CD14-positive monocyte (primary cell): ENCODE results near the gene NEO1. TPM values are rescaled to one million over a fixed set of nuclear protein-coding genes. Genes with fewer than 3 reads are reported as not detected.
A peak's percentile ranks its signal among the peaks of the same experiment; 100 is the strongest.

Experiments
- DNase-seq, 3 donors: peaks; one replicate each; pipeline ENCODE4 v3.0.0-alpha.2; 2011 to 2022
- H2AFZ ChIP-seq: 2 replicates; pipeline ENCODE4 v1.6.0; 2012; ENCODE audit warnings: mild to moderate bottlenecking, low read depth, low read length, inconsistent platforms; ENCODE audit not compliant: insufficient read depth, poor library complexity, severe bottlenecking
- H3K27ac ChIP-seq, 2 donors: 1 replicate in 1 of 2; 2 replicates in 1 of 2; pipeline ENCODE4 v1.5.1; 2012 to 2013; ENCODE audit warnings: low read length in 2 of 2, control low read depth in 1 of 2, inconsistent platforms in 1 of 2, low read depth in 1 of 2, mild to moderate bottlenecking in 1 of 2
- H3K27me3 ChIP-seq, 2 donors: one replicate each; pipeline versions ENCODE4 v1.6.0 to v1.6.1; 2011 to 2013; ENCODE audit warnings: low read length in 2 of 2; ENCODE audit not compliant: control insufficient read depth in 2 of 2, insufficient read depth in 2 of 2
- H3K36me3 ChIP-seq, 2 donors: replicated peaks in 1 of 2; 1 replicate in 1 of 2; 2 replicates in 1 of 2; pipeline versions ENCODE4 v1.5.1 to v1.6.1; 2012 to 2013; ENCODE audit warnings: low read length in 2 of 2, control low read depth in 1 of 2, inconsistent platforms in 1 of 2, mild to moderate bottlenecking in 1 of 2; ENCODE audit not compliant: insufficient read depth in 2 of 2, control insufficient read depth in 1 of 2
- H3K4me1 ChIP-seq, 2 donors: 1 replicate in 1 of 2; 2 replicates in 1 of 2; pipeline versions ENCODE4 v1.5.1 to v1.6.1; 2012 to 2013; ENCODE audit warnings: low read length in 2 of 2, control low read depth in 1 of 2, inconsistent platforms in 1 of 2, mild to moderate bottlenecking in 1 of 2, moderate library complexity in 1 of 2; ENCODE audit not compliant: insufficient read depth in 2 of 2, control insufficient read depth in 1 of 2
- H3K4me2 ChIP-seq: replicated peaks from 2 replicates; pipeline ENCODE3; 2012; ENCODE audit warnings: low read length, moderate library complexity, mild to moderate bottlenecking; ENCODE audit not compliant: poor library complexity, severe bottlenecking; ENCODE audit errors: extremely low read depth
- H3K4me3 ChIP-seq, 3 experiments: fragments of 200-600 bp in 1 of 3; sonication (generic) in 1 of 3; replicated peaks in 1 of 3; 1 replicate in 2 of 3; 2 replicates in 1 of 3; pipeline ENCODE4 v1.5.1; 2011 to 2013; ENCODE audit warnings: low read length in 3 of 3, mild to moderate bottlenecking in 3 of 3, control low read depth in 2 of 3, low read depth in 2 of 3, inconsistent platforms in 1 of 3, moderate library complexity in 1 of 3
- H3K79me2 ChIP-seq: 2 replicates; pipeline ENCODE4 v1.6.0; 2012; ENCODE audit warnings: mild to moderate bottlenecking, control low read depth, inconsistent platforms, low read length, moderate library complexity; ENCODE audit not compliant: insufficient read depth
- H3K9ac ChIP-seq: 2 replicates; pipeline ENCODE4 v1.6.0; 2017; ENCODE audit warnings: low read length, mild to moderate bottlenecking; ENCODE audit not compliant: insufficient read depth, poor library complexity, severe bottlenecking
- H3K9me3 ChIP-seq, 2 donors: replicated peaks in 1 of 2; 1 replicate in 1 of 2; 2 replicates in 1 of 2; pipeline versions ENCODE4 v1.5.1 to v1.6.1; 2012 to 2013; ENCODE audit warnings: low read length in 2 of 2, control low read depth in 1 of 2; ENCODE audit not compliant: control insufficient read depth in 1 of 2, insufficient read depth in 1 of 2
- H4K20me1 ChIP-seq: 2 replicates; pipeline ENCODE4 v1.6.0; 2012; ENCODE audit warnings: mild to moderate bottlenecking, low read length, control low read depth, moderate library complexity; ENCODE audit not compliant: insufficient read depth
- H3K27ac Mint-ChIP-seq, 7 donors: one replicate each; pipeline ENCODE4 v1.8.0; 2020; ENCODE audit warnings: mild to moderate bottlenecking in 7 of 7, mixed read lengths in 7 of 7, moderate library complexity in 6 of 7, inconsistent platforms in 2 of 7
- H3K27me3 Mint-ChIP-seq, 3 donors: one replicate each; pipeline ENCODE4 v1.8.0; 2021 to 2022; ENCODE audit warnings: low read depth in 3 of 3, mild to moderate bottlenecking in 3 of 3, mixed read lengths in 3 of 3, moderate library complexity in 3 of 3, inconsistent platforms in 1 of 3
- H3K36me3 Mint-ChIP-seq, 2 donors: one replicate each; pipeline ENCODE4 v1.8.0; 2020; ENCODE audit warnings: mixed read lengths in 2 of 2, inconsistent platforms in 1 of 2, mild to moderate bottlenecking in 1 of 2
- H3K4me1 Mint-ChIP-seq: one replicate; pipeline ENCODE4 v1.8.0; 2020; ENCODE audit warnings: mild to moderate bottlenecking, mixed read lengths
- H3K4me3 Mint-ChIP-seq, 2 donors: one replicate each; pipeline ENCODE4 v1.8.0; 2020; ENCODE audit warnings: mild to moderate bottlenecking in 2 of 2, mixed read lengths in 2 of 2, moderate library complexity in 1 of 2
- H3K9me3 Mint-ChIP-seq, 7 donors: one replicate each; pipeline ENCODE4 v1.8.0; 2020 to 2022; ENCODE audit warnings: mixed read lengths in 7 of 7, mild to moderate bottlenecking in 6 of 7, moderate library complexity in 6 of 7, inconsistent platforms in 2 of 7
- WGBS: methylation state at CpG from one replicate; pipeline ENCODE4 v1.1.5; 2013; ENCODE audit warnings: missing lambda C conversion rate; ENCODE audit not compliant: insufficient coverage; 5-methylcytosine and 5-hydroxymethylcytosine counted together
- intact Hi-C, 2 donors: fragments of 100-400 bp; cut with micrococcal nuclease; formaldehyde crosslinking; loops; one replicate each; pipeline versions ENCODE4 v1.15.0 to v1.15.1; 2023
- polyA plus RNA-seq, 3 donors: library from polyadenylated mRNA; depleted of rRNA in 1 of 3; unstranded in 2 of 3; stranded (reverse) in 1 of 3; fragments of 300-500 nt in 2 of 3; fragments of >200 nt in 1 of 3; fragmentation: Illumina TruSeq in 2 of 3; gene quantifications; 1 replicate in 2 of 3; 2 replicates in 1 of 3; pipeline ENCODE4 v1.2.3, GENCODE V29; 2012 to 2021
- TF ChIP-seq, protein P1 (sequence below): fragments of 200-600 bp; IDR thresholded peaks from one replicate; pipeline ENCODE4 v1.8.0; 2022; ENCODE audit warnings: antibody characterized with exemption, mild to moderate bottlenecking

Gene NEO1
- polyA plus RNA-seq, 3 donors, result 0.03 to 0.06 TPM; not detected in 1

DNA sequence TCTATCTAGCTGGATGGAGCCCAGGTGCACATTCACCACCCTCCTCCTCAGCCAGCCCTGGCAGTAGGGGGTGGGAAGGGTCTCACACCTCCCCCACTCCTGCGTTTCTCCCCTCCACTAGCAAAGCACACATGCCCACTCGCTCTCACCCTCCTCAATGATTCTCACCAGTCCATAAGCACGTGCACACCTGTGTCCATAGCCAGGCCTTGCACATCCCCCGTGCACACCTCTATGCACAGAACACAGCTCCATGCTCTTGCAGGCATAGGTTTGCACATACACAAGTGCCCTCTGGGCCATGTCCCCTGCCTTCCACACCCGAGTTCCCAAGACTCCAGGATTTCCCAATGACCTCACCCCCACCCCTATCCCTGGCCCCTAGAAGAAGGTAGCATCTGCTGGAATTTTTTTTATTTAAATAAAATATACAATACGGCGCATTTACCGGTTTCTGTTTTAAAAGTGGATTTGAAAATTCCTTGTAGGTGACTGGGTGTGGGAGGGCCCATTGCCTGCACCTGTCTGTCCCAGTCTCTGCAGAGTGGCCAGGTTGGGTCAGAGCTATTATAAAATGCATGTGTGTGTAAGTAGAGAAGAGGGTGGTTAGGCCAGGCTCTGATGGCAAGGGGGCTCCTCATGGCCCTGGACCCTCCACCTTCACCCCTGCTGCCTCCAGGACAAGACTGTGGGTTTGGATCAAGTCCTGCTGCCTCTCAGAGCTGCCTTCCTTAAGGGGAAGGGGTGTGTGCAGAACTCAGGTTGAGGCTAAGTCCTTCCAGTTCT lies 267.4 kb downstream of the NEO1 start:
- no peak overlapping the region for H2AFZ ChIP-seq
- H3K27me3 ChIP-seq, result peaks cover 0 to 42% of the 10 kb centered on the region in 2 donors
- H3K36me3 ChIP-seq, result no peaks in the 10 kb centered on the region
- no peaks in the 10 kb centered on the region for H3K4me1 ChIP-seq
- no peaks in the 10 kb centered on the region for H4K20me1 ChIP-seq
- H3K4me3 Mint-ChIP-seq, result peak overlapping the region in 1 of 2 donors; percentile 46
- H3K9ac ChIP-seq, result no peak overlapping the region
- no peaks in the 10 kb centered on the region for H3K79me2 ChIP-seq
- intact Hi-C loops, result no loop called here
- H3K4me1 Mint-ChIP-seq, result no peaks in the 10 kb centered on the region
- no peak for DNase-seq
- no peak overlapping the region for H3K4me2 ChIP-seq
- no peak overlapping the region for H3K4me3 ChIP-seq
- TF ChIP-seq, protein P1, sequence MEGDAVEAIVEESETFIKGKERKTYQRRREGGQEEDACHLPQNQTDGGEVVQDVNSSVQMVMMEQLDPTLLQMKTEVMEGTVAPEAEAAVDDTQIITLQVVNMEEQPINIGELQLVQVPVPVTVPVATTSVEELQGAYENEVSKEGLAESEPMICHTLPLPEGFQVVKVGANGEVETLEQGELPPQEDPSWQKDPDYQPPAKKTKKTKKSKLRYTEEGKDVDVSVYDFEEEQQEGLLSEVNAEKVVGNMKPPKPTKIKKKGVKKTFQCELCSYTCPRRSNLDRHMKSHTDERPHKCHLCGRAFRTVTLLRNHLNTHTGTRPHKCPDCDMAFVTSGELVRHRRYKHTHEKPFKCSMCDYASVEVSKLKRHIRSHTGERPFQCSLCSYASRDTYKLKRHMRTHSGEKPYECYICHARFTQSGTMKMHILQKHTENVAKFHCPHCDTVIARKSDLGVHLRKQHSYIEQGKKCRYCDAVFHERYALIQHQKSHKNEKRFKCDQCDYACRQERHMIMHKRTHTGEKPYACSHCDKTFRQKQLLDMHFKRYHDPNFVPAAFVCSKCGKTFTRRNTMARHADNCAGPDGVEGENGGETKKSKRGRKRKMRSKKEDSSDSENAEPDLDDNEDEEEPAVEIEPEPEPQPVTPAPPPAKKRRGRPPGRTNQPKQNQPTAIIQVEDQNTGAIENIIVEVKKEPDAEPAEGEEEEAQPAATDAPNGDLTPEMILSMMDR, result no peak
- WGBS, result 93% methylated on average over 2 of the region's 8 CpGs
- no peaks in the 10 kb centered on the region for H3K9me3 ChIP-seq
- H3K27ac Mint-ChIP-seq, result no peak overlapping the region
- no peaks in the 10 kb centered on the region for H3K36me3 Mint-ChIP-seq
- H3K9me3 Mint-ChIP-seq, result peaks cover 0 to 2% (median 0%) of the 10 kb centered on the region in 7 donors
- no peak overlapping the region for H3K27ac ChIP-seq
- H3K27me3 Mint-ChIP-seq, result peaks cover 42 to 48% (median 45%) of the 10 kb centered on the region in 3 donors

DNA sequence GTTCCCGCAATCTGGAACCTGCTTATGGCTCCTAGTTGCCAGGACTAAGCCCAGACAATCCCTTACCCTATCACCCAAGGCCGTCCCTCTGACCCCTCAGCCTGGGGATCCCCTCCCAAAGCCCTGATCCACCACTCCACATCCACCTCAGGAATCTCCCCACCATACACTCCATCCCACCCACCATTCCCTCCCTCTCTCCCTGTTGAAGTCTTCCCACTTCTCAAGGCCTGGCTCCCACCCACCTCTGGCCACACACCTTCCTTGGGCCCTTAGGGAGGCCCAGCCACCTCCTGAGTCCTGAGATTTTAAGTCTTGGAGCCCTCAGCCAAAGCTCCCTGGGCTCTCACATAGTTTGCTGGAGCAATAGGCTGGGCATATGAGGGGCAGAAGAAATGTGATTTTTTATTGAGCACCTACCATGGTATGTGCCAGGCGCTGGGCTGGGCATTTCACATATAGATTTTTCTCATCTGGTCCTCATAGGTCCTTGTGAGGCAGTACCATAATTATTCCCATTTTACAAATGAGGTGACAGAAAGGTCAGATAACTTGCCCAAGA lies 268.4 kb downstream of the NEO1 start:
- peaks cover 0 to 39% of the 10 kb centered on the region in 2 donors for H3K27me3 ChIP-seq
- H3K27ac Mint-ChIP-seq, result no peak overlapping the region
- H3K4me1 Mint-ChIP-seq, result no peaks in the 10 kb centered on the region
- H4K20me1 ChIP-seq, result no peaks in the 10 kb centered on the region
- H3K36me3 ChIP-seq, result no peaks in the 10 kb centered on the region
- intact Hi-C loops, result no loop called here
- no peaks in the 10 kb centered on the region for H3K79me2 ChIP-seq
- H3K4me3 Mint-ChIP-seq, result no peak overlapping the region
- H3K9me3 Mint-ChIP-seq, result peaks cover 0 to 2% (median 0%) of the 10 kb centered on the region in 7 donors
- no peaks in the 10 kb centered on the region for H3K36me3 Mint-ChIP-seq
- no peaks in the 10 kb centered on the region for H3K4me1 ChIP-seq
- no peak overlapping the region for H2AFZ ChIP-seq
- no peak overlapping the region for H3K27ac ChIP-seq
- H3K4me3 ChIP-seq, result no peak overlapping the region
- no peak overlapping the region for H3K9ac ChIP-seq
- peaks cover 38 to 47% (median 42%) of the 10 kb centered on the region in 3 donors for H3K27me3 Mint-ChIP-seq
- WGBS, result 95% methylated on average over 2 of the region's 3 CpGs
- no peaks in the 10 kb centered on the region for H3K9me3 ChIP-seq
- TF ChIP-seq, protein P1, result no peak
- DNase-seq, result no peak
- no peak overlapping the region for H3K4me2 ChIP-seq
